ENCODE measurements around the gene CEP72.
"Not testable (repeated sequence)": the region's sequence is repeated elsewhere in the genome, so short reads cannot be mapped to it uniquely, and the experiment has no call there.

Gene CEP72

DNA sequence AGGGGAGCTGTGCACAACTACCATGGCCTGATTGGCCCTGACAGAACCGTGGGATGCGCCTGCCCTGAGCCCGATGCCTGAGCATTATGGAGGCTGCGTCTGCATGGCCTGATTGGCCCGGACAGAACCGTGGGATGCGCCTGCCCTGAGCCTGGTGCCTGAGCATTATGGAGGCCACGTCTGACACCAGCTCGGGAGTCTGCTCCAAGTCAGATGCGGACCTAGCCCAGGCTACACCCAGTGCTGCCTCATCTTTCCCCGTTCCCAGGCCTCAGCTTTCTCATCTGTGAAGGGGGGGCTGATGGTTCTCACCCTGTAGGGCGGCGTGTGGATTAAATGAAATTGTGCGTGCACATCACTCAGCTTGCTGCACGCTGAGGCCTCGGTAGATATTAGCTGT lies 7.3 kb downstream of the CEP72 start:
- no peak for DNase-seq

DNA sequence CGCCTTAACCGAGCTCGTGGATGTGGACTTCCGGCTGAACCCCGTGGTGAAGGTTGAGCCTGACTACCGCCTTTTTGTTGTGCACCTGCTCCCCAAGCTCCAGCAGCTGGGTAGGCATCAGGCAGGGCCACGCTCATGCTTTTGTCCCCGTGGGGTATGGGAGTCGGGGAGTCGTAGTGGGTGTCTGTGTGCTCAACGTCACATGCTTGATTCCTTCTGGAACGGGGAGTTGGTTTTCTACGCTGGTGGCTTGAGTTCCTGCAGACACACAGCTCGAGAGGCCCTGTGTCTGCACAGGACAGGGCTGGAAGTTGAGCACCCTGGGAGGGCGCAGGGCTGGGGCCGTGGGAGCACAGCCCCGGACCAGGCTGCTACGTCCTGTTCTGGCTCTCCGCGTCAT lies 8.0 kb downstream of the CEP72 start:
- DNase-seq = no peak

DNA sequence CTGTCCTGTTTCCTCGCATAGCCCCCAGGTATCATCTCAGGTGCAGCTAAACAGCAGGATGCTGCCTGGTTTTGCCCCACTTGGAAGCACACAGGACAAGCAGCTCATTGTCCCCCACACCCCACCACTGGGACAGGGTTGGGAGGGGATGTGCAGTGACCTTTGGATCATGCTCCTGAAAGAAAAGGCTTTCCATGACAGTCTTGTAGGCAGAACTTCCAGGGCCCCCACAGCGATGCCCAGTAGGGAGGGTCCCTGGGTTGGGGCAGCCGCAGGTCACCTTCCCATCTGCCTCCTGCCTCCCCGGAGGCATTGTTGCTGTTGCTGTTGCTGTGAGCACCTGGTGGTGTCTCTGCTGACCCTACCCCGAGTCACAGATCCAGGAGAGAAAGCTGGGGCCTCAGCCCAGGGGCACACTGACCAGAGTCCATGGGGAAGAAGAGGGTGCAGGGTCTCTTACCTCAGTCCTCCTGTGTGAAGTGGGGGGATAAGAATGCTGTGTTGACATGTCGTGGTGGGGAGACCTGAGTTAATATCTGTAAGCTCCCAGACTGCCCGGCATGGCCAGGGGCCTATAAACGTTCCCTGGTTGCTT lies 8.5 kb downstream of the CEP72 start:
- DNase-seq = no peak

- no peak for DNase-seq
Measured at GRCh38 chr5:621341-621761, 9.2 kb downstream of the CEP72 start.

GRCh38 chr5:622359-622758 lies 10.2 kb downstream of the CEP72 start:
- no peak for DNase-seq

GRCh38 chr5:622946-623522 lies 10.9 kb downstream of the CEP72 start:
- no peak for DNase-seq

DNA sequence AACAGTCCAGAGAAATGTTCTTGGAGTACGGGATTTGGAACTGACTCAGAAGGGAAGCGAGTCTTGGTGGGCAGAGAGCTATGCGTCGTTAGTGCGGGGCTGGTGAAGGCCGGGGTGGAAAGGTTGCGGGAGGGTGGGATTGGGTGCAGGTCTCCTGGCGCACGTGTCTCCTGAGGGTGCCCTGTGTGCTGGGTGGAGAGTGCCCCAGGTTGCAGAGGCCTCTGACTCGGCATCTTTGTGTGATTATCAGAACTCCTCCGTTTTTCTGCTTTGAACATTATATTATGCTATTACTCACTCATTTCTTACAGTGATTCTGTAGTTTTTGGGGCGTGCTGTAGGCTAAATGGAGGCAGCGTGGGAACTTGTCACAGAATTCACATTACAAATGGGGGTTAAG lies 11.4 kb downstream of the CEP72 start:
- no peak for DNase-seq

GRCh38 chr5:624118-624950 lies 12.2 kb downstream of the CEP72 start:
- DNase-seq = no peak

GRCh38 chr5:624951-625230 lies 12.8 kb downstream of the CEP72 start:
- no peak for DNase-seq

GRCh38 chr5:625516-625915 lies 13.4 kb downstream of the CEP72 start:
- DNase-seq = no peak

GRCh38 chr5:626850-627249 lies 14.7 kb downstream of the CEP72 start:
- DNase-seq = no peak

GRCh38 chr5:627840-628239 lies 15.7 kb downstream of the CEP72 start:
- no peak for DNase-seq

- not testable (repeated sequence) for DNase-seq
Measured at GRCh38 chr5:628351-629205, 16.4 kb downstream of the CEP72 start.

- DNase-seq = no peak
Measured at GRCh38 chr5:633501-633955, 21.4 kb downstream of the CEP72 start.

- DNase-seq = no peak
Measured at GRCh38 chr5:634191-634590, 22.1 kb downstream of the CEP72 start.

- DNase-seq = no peak
Measured at GRCh38 chr5:635306-636055, 23.3 kb downstream of the CEP72 start.

- no peak for DNase-seq
Measured at GRCh38 chr5:636951-637350, 24.8 kb downstream of the CEP72 start.

GRCh38 chr5:637581-638450 lies 25.7 kb downstream of the CEP72 start:
- no peak for DNase-seq

DNA sequence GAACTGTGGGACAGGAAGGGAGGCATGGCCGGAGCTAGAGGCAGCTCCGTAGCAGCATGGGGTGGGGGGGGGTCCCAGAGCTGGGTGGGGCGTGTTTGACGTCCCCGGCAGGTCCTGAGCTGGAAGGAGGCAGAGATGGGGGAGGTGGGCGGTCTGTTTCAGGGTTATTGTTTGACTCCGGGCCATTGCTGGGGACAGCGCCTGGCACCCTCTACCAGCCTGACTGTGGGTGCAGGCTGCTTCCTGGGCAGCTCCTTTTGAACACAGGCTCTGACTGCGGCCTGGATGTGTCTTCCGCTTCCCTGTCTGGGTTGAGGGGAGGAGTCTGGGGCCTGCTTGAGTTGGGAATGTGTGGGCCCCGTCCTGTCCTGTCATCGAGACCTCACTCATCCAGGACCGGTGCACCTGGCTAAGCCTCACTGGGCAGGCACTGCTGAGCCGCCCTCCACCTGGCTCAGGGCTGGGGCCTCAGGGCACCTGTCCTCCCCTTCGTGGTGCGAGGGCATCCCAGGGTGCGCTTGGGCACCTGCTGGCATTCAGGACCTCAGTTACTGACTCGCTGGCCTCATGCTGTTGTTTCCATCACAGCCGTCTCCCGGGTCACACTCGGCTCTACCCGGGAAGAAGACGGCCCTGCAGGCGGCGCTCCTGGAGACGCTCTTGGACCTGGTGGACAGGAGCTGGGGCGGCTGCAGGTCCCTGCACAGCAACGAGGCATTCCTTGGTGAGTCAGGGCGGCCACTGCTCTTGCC lies 26.5 kb downstream of the CEP72 start:
- DNase-seq = no peak

GRCh38 chr5:639253-639530 lies 27.1 kb downstream of the CEP72 start:
- no peak for DNase-seq

GRCh38 chr5:639584-640213 lies 27.6 kb downstream of the CEP72 start:
- no peak for DNase-seq
